A549 (cell line): Measurements from ENCODE around the gene HSH2D. TPM values are rescaled to one million over a fixed set of nuclear protein-coding genes. Genes with fewer than 3 reads are reported as not detected.
A peak's percentile ranks its signal among the peaks of the same experiment; 100 is the strongest.

Experiments
- ATAC-seq, 2 experiments: fragments of 200-7000 bp in 1 of 2; fragments of >200 bp in 1 of 2; cut with Nextera tagmentation in 1 of 2; cut with Tn5 transposase in 1 of 2; 3 replicates each; pipeline versions ENCODE4 v1.8.0 to v1.9.1; 2018 to 2020; ENCODE audit warnings: mild to moderate bottlenecking in 1 of 2, moderate library complexity in 1 of 2
- CTCF ChIA-PET: fragments of 300-600 bp; sonication (Branson Sonifier 250); formaldehyde crosslinking; extraction: SDS; loops from one replicate; lab custom pipeline; 2021; ENCODE audit warnings: antibody characterized with exemption, inconsistent platforms; lab: Yijun Ruan, JAX
- POLR2A ChIA-PET: fragments of 350-600 bp; formaldehyde crosslinking; extraction: SDS; loops from one replicate; lab custom pipeline; 2021; ENCODE audit warnings: antibody characterized with exemption, inconsistent platforms; lab: Yijun Ruan, JAX
- DNase-seq, 2 experiments: peaks; one replicate each; pipeline versions ENCODE4 v3.0.0 to v3.0.0-alpha.2; 2011 to 2016; ENCODE audit warnings: low read depth in 1 of 2, low spot score in 1 of 2
- FAIRE-seq: peaks from 2 replicates; lab custom pipeline; 2011; peaks lifted over from hg19 to GRCh38; lab: Jason Lieb, UNC
- H3K27ac ChIP-seq, 2 experiments: fragments of >200 bp; sonication (Bioruptor Twin); formaldehyde crosslinking; 3 replicates each; pipeline ENCODE4 v1.5.1; 2016 to 2017
- H3K4me1 ChIP-seq: fragments of >200 bp; sonication (Bioruptor Twin); formaldehyde crosslinking; 3 replicates; pipeline ENCODE4 v1.6.1; 2016
- H3K4me2 ChIP-seq: fragments of >200 bp; sonication (Bioruptor Twin); formaldehyde crosslinking; 3 replicates; pipeline ENCODE4 v1.6.1; 2016
- H3K4me3 ChIP-seq: fragments of >200 bp; sonication (Bioruptor Twin); formaldehyde crosslinking; 3 replicates; pipeline ENCODE4 v1.5.1; 2016
- H3K9me3 ChIP-seq: fragments of >200 bp; sonication (Bioruptor Twin); formaldehyde crosslinking; 3 replicates; pipeline ENCODE4 v1.6.1; 2016
- BHLHE40 ChIP-seq: IDR thresholded peaks from 2 replicates; pipeline ENCODE4 v1.6.1; 2012; ENCODE audit warnings: low read depth, low read length, inconsistent platforms
- CHD2 ChIP-seq: fragments of 150-350 bp; IDR thresholded peaks from 2 replicates; pipeline ENCODE4 v1.6.1; 2014; ENCODE audit warnings: low read length; ENCODE audit not compliant: partially characterized antibody
- CHD4 ChIP-seq: fragments of 200-600 bp; sonication (generic); IDR thresholded peaks from 2 replicates; pipeline ENCODE4 v1.6.1; 2016; ENCODE audit warnings: antibody characterized with exemption, mild to moderate bottlenecking, borderline replicate concordance
- EHF ChIP-seq: fragments of 250-450 bp; sonication (Bioruptor Pico); IDR thresholded peaks from 2 replicates; pipeline ENCODE4 v1.5.0; 2020; ENCODE audit warnings: mild to moderate bottlenecking
- EHMT2 ChIP-seq: fragments of 200-600 bp; sonication (generic); IDR thresholded peaks from 2 replicates; pipeline ENCODE4 v1.6.1; 2016; ENCODE audit warnings: antibody characterized with exemption, low read depth, mild to moderate bottlenecking, moderate library complexity
- FOSB ChIP-seq: fragments of 250-450 bp; sonication (Bioruptor Pico); IDR thresholded peaks from 2 replicates; pipeline ENCODE4 v1.5.0; 2020; ENCODE audit warnings: mild to moderate bottlenecking, moderate library complexity
- FOXS1 ChIP-seq: fragments of 250-450 bp; sonication (Bioruptor Pico); IDR thresholded peaks from 2 replicates; pipeline ENCODE4 v1.5.0; 2020; ENCODE audit warnings: mild to moderate bottlenecking, moderate library complexity
- GATA3 ChIP-seq: IDR thresholded peaks from 2 replicates; pipeline ENCODE4 v1.6.1; 2012; ENCODE audit warnings: borderline replicate concordance
- HOXA7 ChIP-seq: fragments of 250-450 bp; sonication (Bioruptor Pico); IDR thresholded peaks from 2 replicates; pipeline ENCODE4 v1.5.0; 2020; ENCODE audit warnings: mild to moderate bottlenecking, moderate library complexity
- HOXB5 ChIP-seq: fragments of 250-450 bp; sonication (Bioruptor Pico); IDR thresholded peaks from 2 replicates; pipeline ENCODE4 v1.5.0; 2020; ENCODE audit warnings: mild to moderate bottlenecking, moderate library complexity
- MAX ChIP-seq: IDR thresholded peaks from 2 replicates; pipeline ENCODE4 v1.6.1; 2012
- MAZ ChIP-seq: fragments of 150-350 bp; IDR thresholded peaks from 2 replicates; pipeline ENCODE4 v1.6.1; 2014; ENCODE audit warnings: antibody characterized with exemption, low read depth, low read length, borderline replicate concordance
- NFE2L2 ChIP-seq: fragments of 150-350 bp; conservative IDR thresholded peaks from 2 replicates; pipeline ENCODE4 v1.6.1; 2014; ENCODE audit warnings: low read length
- NPAS2 ChIP-seq: fragments of 250-450 bp; sonication (Bioruptor Pico); IDR thresholded peaks from 2 replicates; pipeline ENCODE4 v1.8.0; 2022; ENCODE audit warnings: mild to moderate bottlenecking, moderate library complexity, borderline replicate concordance
- RAD21 ChIP-seq, 2 experiments: fragments of >200 bp in 1 of 2; sonication (Bioruptor Twin) in 1 of 2; formaldehyde crosslinking in 1 of 2; IDR thresholded peaks in 1 of 2; conservative IDR thresholded peaks in 1 of 2; 2 replicates in 1 of 2; 3 replicates in 1 of 2; pipeline ENCODE4 v1.6.1; 2012 to 2018; ENCODE audit warnings: inconsistent platforms in 1 of 2
- RCOR1 ChIP-seq: fragments of 150-350 bp; IDR thresholded peaks from 2 replicates; pipeline ENCODE4 v1.6.1; 2014; ENCODE audit warnings: antibody characterized with exemption, low read length, low read depth
- RFX5 ChIP-seq: fragments of 450-650 bp; IDR thresholded peaks from 2 replicates; pipeline ENCODE4 v1.7.1; 2014; ENCODE audit warnings: antibody characterized with exemption, mild to moderate bottlenecking, moderate library complexity
- SREBF2 ChIP-seq: fragments of 450-650 bp; IDR thresholded peaks from 2 replicates; pipeline ENCODE4 v1.6.1; 2014; ENCODE audit warnings: mild to moderate bottlenecking, moderate library complexity
- TFCP2L1 ChIP-seq: fragments of 250-450 bp; sonication (Bioruptor Pico); IDR thresholded peaks from 2 replicates; pipeline ENCODE4 v1.5.0; 2021; ENCODE audit warnings: mild to moderate bottlenecking
- USF2 ChIP-seq: fragments of 450-650 bp; IDR thresholded peaks from 2 replicates; pipeline ENCODE4 v1.6.1; 2014; ENCODE audit warnings: antibody characterized with exemption
- ZC3H11A ChIP-seq: fragments of 450-650 bp; IDR thresholded peaks from 2 replicates; pipeline ENCODE4 v1.6.1; 2014; ENCODE audit warnings: antibody characterized with exemption, mild to moderate bottlenecking
- ZFP36 ChIP-seq: fragments of 450-650 bp; IDR thresholded peaks from 2 replicates; pipeline ENCODE4 v1.6.1; 2014; ENCODE audit warnings: borderline replicate concordance; ENCODE audit not compliant: partially characterized antibody
- ZNF302 ChIP-seq: fragments of 250-450 bp; sonication (Bioruptor Pico); IDR thresholded peaks from 2 replicates; pipeline ENCODE4 v1.9.0; 2021; ENCODE audit warnings: inconsistent platforms, mild to moderate bottlenecking, moderate library complexity
- ZSCAN20 ChIP-seq: fragments of 250-450 bp; sonication (Bioruptor Pico); IDR thresholded peaks from 2 replicates; pipeline ENCODE4 v1.8.0; 2022; ENCODE audit warnings: mild to moderate bottlenecking, moderate library complexity
- WGBS: methylation state at CpG from one replicate; pipeline ENCODE4 v1.1.6; 2017; ENCODE audit errors: missing lambda C conversion rate; 5-methylcytosine and 5-hydroxymethylcytosine counted together
- polyA plus RNA-seq, 4 experiments: library from polyadenylated mRNA; depleted of rRNA in 3 of 4; stranded (reverse); fragments of >200 nt; fragmentation: RNase III in 1 of 4; extraction: RNeasy Plus Mini Kit Qiagen cat#74134 plus additional on column Dnase treatment in 1 of 4; gene quantifications; 2 replicates in 3 of 4; 3 replicates in 1 of 4; pipeline ENCODE4 v1.2.3, GENCODE V29; 2011 to 2017

HSH2D gene
- polyA plus RNA-seq, 2 of the 4 experiments (the other 2 are of a cell fraction) = 0.05 TPM; not detected in 1

- TF ChIP-seq TFCP2L1 (CRISPR knock-in tag) = no peak
- TF ChIP-seq NFE2L2 = no peak
- TF ChIP-seq BHLHE40 = no peak
- no peak for TF ChIP-seq MAX
- TF ChIP-seq EHF (CRISPR knock-in tag) = no peak
- TF ChIP-seq ZSCAN20 (CRISPR knock-in tag) = no peak
Observed at GRCh38 chr19:16153582-16154336, 10.3 kb downstream of the HSH2D start (continued).

- no peaks in the 10 kb centered on the region for H3K9me3 ChIP-seq
- POLR2A ChIA-PET = no interaction called here
- H3K4me3 ChIP-seq = no peak overlapping the region
- H3K4me1 ChIP-seq = no peaks in the 10 kb centered on the region
- no peak for ATAC-seq
- CTCF ChIA-PET = no interaction called here
- no peak overlapping the region for H3K4me2 ChIP-seq
- no peak for FAIRE-seq
- TF ChIP-seq FOXS1 (CRISPR knock-in tag) (no peak), ZNF302 (CRISPR knock-in tag) (no peak), CHD4 (no peak), EHMT2 (no peak), RAD21 (conservative IDR thresholded peaks at IDR 0.05 in 1 of 2, IDR thresholded peaks at IDR 0.05 in 1 of 2) (no peak), FOSB (CRISPR knock-in tag) (no peak), RFX5 (no peak), RCOR1 (no peak)
- H3K27ac ChIP-seq = no peak overlapping the region
- 88% methylated on average over 8 of the region's 8 CpGs for WGBS
- no peak for DNase-seq
Observed at GRCh38 chr19:16154557-16154956, 11.1 kb downstream of the HSH2D start.

GRCh38 chr19:16155128-16155527, 11.6 kb downstream of the HSH2D start:
- ChIA-PET POLR2A (no interaction called here), CTCF (interaction anchor here (0.8 kb wide), 1 partner anchor 27 kb away, joined by 3 read pairs; no protein-coding TSS in a partner anchor)
- no peak for DNase-seq
- Histone ChIP-seq H3K9me3 (no peaks in the 10 kb centered on the region), H3K4me1 (no peaks in the 10 kb centered on the region), H3K4me3 (no peak overlapping the region), H3K4me2 (no peak overlapping the region), H3K27ac (no peak overlapping the region)
- ATAC-seq = no peak
- FAIRE-seq = no peak
- 56% methylated on average over 1 of the region's 1 CpG for WGBS
- TF ChIP-seq ZC3H11A = no peak
- peak; percentile 44 for TF ChIP-seq ZFP36

- TF ChIP-seq ZFP36 (no peak), HOXA7 (CRISPR knock-in tag) (no peak), RAD21 (conservative IDR thresholded peaks at IDR 0.05 in 1 of 2, IDR thresholded peaks at IDR 0.05 in 1 of 2) (no peak), CHD2 (no peak), NPAS2 (no peak), HOXB5 (CRISPR knock-in tag) (no peak), EHF (CRISPR knock-in tag) (no peak), GATA3 (no peak), USF2 (no peak), TFCP2L1 (CRISPR knock-in tag) (no peak), SREBF2 (no peak), MAZ (no peak)
- DNase-seq = no peak
- ChIA-PET CTCF (interaction anchor here (0.8 kb wide), 1 partner anchor 115 kb away, joined by 3 read pairs; no protein-coding TSS in a partner anchor), POLR2A (interaction anchor here (0.6 kb wide), 1 partner anchor 16 kb away, joined by 3 read pairs; no protein-coding TSS in a partner anchor)
- Histone ChIP-seq H3K4me3 (no peak overlapping the region), H3K4me2 (no peak overlapping the region), H3K9me3 (no peaks in the 10 kb centered on the region), H3K27ac (no peak overlapping the region), H3K4me1 (peaks cover 15% of the 10 kb centered on the region)
- 74% methylated on average over 6 of the region's 6 CpGs for WGBS
- no peak for FAIRE-seq
- no peak for ATAC-seq
Observed at GRCh38 chr19:16156904-16157303, 13.4 kb downstream of the HSH2D start.
